ENCODE data around the gene GDPGP1. TPM values are rescaled to one million over a fixed set of nuclear protein-coding genes. Genes with fewer than 3 reads are reported as not detected.
A peak's percentile ranks its signal among the peaks of the same experiment; 100 is the strongest.
"Not testable (repeated sequence)": the region's sequence is repeated elsewhere in the genome, so short reads cannot be mapped to it uniquely, and the experiment has no call there.

GDPGP1 gene
- total RNA-seq, 4 donors from 2014 or later = 7.1 to 28.1 (median 13.6) TPM

- 63 to 76% methylated on average over 1 of the region's 1 CpG for WGBS, 2 donors
Measured at GRCh38 chr15:90268415-90268814, 34.4 kb downstream of the GDPGP1 start.

GRCh38 chr15:90270502-90271150 is 36.6 kb downstream of the GDPGP1 start:
- peak overlapping the region; percentile 47 to 65 (median 51) for H3K27ac ChIP-seq
- H3K36me3 ChIP-seq = peaks cover 0 to 11% of the 10 kb centered on the region in 2 donors
- TF ChIP-seq CTCF (IDR thresholded peaks at IDR 0.05) (no peak), POLR2A (IDR thresholded peaks at IDR 0.05) (no peak)
- no peaks in the 10 kb centered on the region for H3K27me3 ChIP-seq
- peak; percentile 58 to 62 for DNase-seq
- intact Hi-C loops (cut with DNase I) = no loop called here
- H3K4me1 ChIP-seq = peaks cover 52 to 55% of the 10 kb centered on the region in 2 donors
- H3K9me3 ChIP-seq = no peaks in the 10 kb centered on the region
- WGBS, 2 donors = 46 to 63% methylated on average over 10 of the region's 10 CpGs
- H3K4me3 ChIP-seq (replicated peaks in 1 of 3) = no peak overlapping the region

More at GRCh38 chr15:90268415-90268814, 34.4 kb downstream of the GDPGP1 start:
- TF ChIP-seq CTCF (IDR thresholded peaks at IDR 0.05) = no peak
- TF ChIP-seq POLR2A (IDR thresholded peaks at IDR 0.05) = no peak
- Histone ChIP-seq H3K9me3 (no peaks in the 10 kb centered on the region), H3K4me3 (replicated peaks in 1 of 3) (no peak overlapping the region), H3K27me3 (no peaks in the 10 kb centered on the region), H3K4me1 (peaks cover 52 to 66% of the 10 kb centered on the region in 2 donors), H3K27ac (no peak overlapping the region), H3K36me3 (peaks cover 0 to 11% of the 10 kb centered on the region in 2 donors)
- intact Hi-C loops (cut with DNase I) = no loop called here
- DNase-seq = no peak

GRCh38 chr15:90271459-90272166 is 37.6 kb downstream of the GDPGP1 start:
- 27 to 37% methylated on average over 7 of the region's 7 CpGs for WGBS, 2 donors
- Histone ChIP-seq H3K4me1 (peaks cover 51 to 54% of the 10 kb centered on the region in 2 donors), H3K4me3 (replicated peaks in 1 of 3) (no peak overlapping the region), H3K36me3 (peaks cover 0 to 11% of the 10 kb centered on the region in 2 donors), H3K9me3 (no peaks in the 10 kb centered on the region), H3K27ac (peak overlapping the region; percentile 34 to 51 (median 47)), H3K27me3 (no peaks in the 10 kb centered on the region)
- intact Hi-C loops (cut with DNase I) = no loop called here
- peak; percentile 89 to 90 for DNase-seq
- no peak for TF ChIP-seq POLR2A (IDR thresholded peaks at IDR 0.05)
- no peak for TF ChIP-seq CTCF (IDR thresholded peaks at IDR 0.05)

GRCh38 chr15:90278467-90278866 is 44.5 kb downstream of the GDPGP1 start:
- intact Hi-C loops (cut with DNase I); H3K4me3 ChIP-seq (replicated peaks in 1 of 3); H3K36me3 ChIP-seq; DNase-seq; H3K27ac ChIP-seq; H3K4me1 ChIP-seq; H3K27me3 ChIP-seq; H3K9me3 ChIP-seq: not testable (repeated sequence)
- WGBS, 2 donors = 98 to 99% methylated on average over 12 of the region's 12 CpGs

- H3K36me3 ChIP-seq; H3K27ac ChIP-seq; DNase-seq; H3K4me1 ChIP-seq; intact Hi-C loops (cut with DNase I); H3K9me3 ChIP-seq; H3K27me3 ChIP-seq; H3K4me3 ChIP-seq (replicated peaks in 1 of 3): not testable (repeated sequence)
- 92 to 95% methylated on average over 5 of the region's 5 CpGs for WGBS, 2 donors
Measured at GRCh38 chr15:90280743-90281142, 46.7 kb downstream of the GDPGP1 start.

- WGBS, 2 donors = 68 to 88% methylated on average over 6 of the region's 6 CpGs
Measured at GRCh38 chr15:90281637-90282036, 47.6 kb downstream of the GDPGP1 start.

More at GRCh38 chr15:90281637-90282036, 47.6 kb downstream of the GDPGP1 start:
- H3K27me3 ChIP-seq; H3K4me3 ChIP-seq (replicated peaks in 1 of 3); H3K36me3 ChIP-seq; DNase-seq; H3K4me1 ChIP-seq; intact Hi-C loops (cut with DNase I); H3K27ac ChIP-seq; H3K9me3 ChIP-seq: not testable (repeated sequence)

All from thyroid gland (tissue), 4 donors.